Testis (tissue), 2 donors: ENCODE results near the gene COL13A1.

Source experiments
- CTCF ChIP-seq, 3 experiments: fragments of 450-650 bp in 2 of 3; fragments of 200-600 bp in 1 of 3; sonication (generic) in 1 of 3; IDR thresholded peaks; one replicate each; pipeline ENCODE4 v1.5.1; 2016 to 2019; ENCODE audit warnings: antibody characterized with exemption in 3 of 3, mild to moderate bottlenecking in 2 of 3, moderate library complexity in 1 of 3
- POLR2A ChIP-seq: fragments of 450-650 bp; IDR thresholded peaks from one replicate; pipeline ENCODE4 v1.6.1; 2017; ENCODE audit warnings: antibody characterized with exemption, mild to moderate bottlenecking, moderate library complexity

GRCh38 chr10:69962746-69963135 is 161.0 kb downstream of the COL13A1 start:
- TF ChIP-seq CTCF (IDR thresholded peaks at IDR 0.05) (no peak), POLR2A (no peak)
